ENCODE results near the gene VPS4A. TPM values are rescaled to one million over a fixed set of nuclear protein-coding genes. Genes with fewer than 3 reads are reported as not detected.

Gene VPS4A
- total and polyA plus RNA-seq, 10 of the 15 experiments (the other 5 are each of a cell fraction or from before 2014, with no cell fraction given): 5.2 to 36.3 (median 21.4) TPM

DNA sequence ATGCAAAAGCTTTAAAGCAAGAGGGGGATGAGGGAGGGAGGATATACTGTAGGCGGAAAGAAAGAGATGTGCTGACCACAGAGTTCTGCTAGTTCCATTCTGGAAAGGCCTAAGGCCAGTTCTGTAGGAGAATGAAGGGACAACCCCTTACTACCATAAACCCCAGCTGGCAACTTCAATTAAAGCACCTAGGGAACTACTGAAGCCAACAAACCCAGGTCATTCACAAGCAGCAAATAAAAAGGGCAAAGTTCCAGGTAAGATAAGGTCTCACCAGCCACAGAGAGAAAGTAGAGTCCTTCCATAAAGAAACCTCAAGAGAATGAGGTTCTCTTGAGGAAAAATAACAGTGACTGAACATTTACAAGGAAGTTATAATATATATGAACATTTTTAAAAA, 61.9 kb downstream of the VPS4A start:
- no peak overlapping the region for H3K27ac ChIP-seq (ENCODE audit: control insufficient read depth, insufficient read depth)
- TF ChIP-seq, protein P1, sequence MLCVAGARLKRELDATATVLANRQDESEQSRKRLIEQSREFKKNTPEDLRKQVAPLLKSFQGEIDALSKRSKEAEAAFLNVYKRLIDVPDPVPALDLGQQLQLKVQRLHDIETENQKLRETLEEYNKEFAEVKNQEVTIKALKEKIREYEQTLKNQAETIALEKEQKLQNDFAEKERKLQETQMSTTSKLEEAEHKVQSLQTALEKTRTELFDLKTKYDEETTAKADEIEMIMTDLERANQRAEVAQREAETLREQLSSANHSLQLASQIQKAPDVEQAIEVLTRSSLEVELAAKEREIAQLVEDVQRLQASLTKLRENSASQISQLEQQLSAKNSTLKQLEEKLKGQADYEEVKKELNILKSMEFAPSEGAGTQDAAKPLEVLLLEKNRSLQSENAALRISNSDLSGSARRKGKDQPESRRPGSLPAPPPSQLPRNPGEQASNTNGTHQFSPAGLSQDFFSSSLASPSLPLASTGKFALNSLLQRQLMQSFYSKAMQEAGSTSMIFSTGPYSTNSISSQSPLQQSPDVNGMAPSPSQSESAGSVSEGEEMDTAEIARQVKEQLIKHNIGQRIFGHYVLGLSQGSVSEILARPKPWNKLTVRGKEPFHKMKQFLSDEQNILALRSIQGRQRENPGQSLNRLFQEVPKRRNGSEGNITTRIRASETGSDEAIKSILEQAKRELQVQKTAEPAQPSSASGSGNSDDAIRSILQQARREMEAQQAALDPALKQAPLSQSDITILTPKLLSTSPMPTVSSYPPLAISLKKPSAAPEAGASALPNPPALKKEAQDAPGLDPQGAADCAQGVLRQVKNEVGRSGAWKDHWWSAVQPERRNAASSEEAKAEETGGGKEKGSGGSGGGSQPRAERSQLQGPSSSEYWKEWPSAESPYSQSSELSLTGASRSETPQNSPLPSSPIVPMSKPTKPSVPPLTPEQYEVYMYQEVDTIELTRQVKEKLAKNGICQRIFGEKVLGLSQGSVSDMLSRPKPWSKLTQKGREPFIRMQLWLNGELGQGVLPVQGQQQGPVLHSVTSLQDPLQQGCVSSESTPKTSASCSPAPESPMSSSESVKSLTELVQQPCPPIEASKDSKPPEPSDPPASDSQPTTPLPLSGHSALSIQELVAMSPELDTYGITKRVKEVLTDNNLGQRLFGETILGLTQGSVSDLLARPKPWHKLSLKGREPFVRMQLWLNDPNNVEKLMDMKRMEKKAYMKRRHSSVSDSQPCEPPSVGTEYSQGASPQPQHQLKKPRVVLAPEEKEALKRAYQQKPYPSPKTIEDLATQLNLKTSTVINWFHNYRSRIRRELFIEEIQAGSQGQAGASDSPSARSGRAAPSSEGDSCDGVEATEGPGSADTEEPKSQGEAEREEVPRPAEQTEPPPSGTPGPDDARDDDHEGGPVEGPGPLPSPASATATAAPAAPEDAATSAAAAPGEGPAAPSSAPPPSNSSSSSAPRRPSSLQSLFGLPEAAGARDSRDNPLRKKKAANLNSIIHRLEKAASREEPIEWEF (IDR thresholded peaks at IDR 0.05; ENCODE audit: insufficient replicate concordance, low read depth, low read length): no peak
- TF ChIP-seq, protein P2, sequence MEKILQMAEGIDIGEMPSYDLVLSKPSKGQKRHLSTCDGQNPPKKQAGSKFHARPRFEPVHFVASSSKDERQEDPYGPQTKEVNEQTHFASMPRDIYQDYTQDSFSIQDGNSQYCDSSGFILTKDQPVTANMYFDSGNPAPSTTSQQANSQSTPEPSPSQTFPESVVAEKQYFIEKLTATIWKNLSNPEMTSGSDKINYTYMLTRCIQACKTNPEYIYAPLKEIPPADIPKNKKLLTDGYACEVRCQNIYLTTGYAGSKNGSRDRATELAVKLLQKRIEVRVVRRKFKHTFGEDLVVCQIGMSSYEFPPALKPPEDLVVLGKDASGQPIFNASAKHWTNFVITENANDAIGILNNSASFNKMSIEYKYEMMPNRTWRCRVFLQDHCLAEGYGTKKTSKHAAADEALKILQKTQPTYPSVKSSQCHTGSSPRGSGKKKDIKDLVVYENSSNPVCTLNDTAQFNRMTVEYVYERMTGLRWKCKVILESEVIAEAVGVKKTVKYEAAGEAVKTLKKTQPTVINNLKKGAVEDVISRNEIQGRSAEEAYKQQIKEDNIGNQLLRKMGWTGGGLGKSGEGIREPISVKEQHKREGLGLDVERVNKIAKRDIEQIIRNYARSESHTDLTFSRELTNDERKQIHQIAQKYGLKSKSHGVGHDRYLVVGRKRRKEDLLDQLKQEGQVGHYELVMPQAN (conservative IDR thresholded peaks at IDR 0.05): no peak
- TF ChIP-seq JUND (IDR thresholded peaks at IDR 0.05; ENCODE audit: low read depth, low read length) (no peak), RAD21 (IDR thresholded peaks at IDR 0.05; ENCODE audit: insufficient read depth, low read depth, low read length) (no peak), NFIC (IDR thresholded peaks at IDR 0.05; ENCODE audit: low read depth, low read length) (no peak)
- TF ChIP-seq, protein P3, sequence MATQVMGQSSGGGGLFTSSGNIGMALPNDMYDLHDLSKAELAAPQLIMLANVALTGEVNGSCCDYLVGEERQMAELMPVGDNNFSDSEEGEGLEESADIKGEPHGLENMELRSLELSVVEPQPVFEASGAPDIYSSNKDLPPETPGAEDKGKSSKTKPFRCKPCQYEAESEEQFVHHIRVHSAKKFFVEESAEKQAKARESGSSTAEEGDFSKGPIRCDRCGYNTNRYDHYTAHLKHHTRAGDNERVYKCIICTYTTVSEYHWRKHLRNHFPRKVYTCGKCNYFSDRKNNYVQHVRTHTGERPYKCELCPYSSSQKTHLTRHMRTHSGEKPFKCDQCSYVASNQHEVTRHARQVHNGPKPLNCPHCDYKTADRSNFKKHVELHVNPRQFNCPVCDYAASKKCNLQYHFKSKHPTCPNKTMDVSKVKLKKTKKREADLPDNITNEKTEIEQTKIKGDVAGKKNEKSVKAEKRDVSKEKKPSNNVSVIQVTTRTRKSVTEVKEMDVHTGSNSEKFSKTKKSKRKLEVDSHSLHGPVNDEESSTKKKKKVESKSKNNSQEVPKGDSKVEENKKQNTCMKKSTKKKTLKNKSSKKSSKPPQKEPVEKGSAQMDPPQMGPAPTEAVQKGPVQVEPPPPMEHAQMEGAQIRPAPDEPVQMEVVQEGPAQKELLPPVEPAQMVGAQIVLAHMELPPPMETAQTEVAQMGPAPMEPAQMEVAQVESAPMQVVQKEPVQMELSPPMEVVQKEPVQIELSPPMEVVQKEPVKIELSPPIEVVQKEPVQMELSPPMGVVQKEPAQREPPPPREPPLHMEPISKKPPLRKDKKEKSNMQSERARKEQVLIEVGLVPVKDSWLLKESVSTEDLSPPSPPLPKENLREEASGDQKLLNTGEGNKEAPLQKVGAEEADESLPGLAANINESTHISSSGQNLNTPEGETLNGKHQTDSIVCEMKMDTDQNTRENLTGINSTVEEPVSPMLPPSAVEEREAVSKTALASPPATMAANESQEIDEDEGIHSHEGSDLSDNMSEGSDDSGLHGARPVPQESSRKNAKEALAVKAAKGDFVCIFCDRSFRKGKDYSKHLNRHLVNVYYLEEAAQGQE (IDR thresholded peaks at IDR 0.05; ENCODE audit: low read depth, low read length): no peak
- TF ChIP-seq, protein P4, sequence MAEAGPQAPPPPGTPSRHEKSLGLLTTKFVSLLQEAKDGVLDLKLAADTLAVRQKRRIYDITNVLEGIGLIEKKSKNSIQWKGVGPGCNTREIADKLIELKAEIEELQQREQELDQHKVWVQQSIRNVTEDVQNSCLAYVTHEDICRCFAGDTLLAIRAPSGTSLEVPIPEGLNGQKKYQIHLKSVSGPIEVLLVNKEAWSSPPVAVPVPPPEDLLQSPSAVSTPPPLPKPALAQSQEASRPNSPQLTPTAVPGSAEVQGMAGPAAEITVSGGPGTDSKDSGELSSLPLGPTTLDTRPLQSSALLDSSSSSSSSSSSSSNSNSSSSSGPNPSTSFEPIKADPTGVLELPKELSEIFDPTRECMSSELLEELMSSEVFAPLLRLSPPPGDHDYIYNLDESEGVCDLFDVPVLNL (IDR thresholded peaks at IDR 0.05; ENCODE audit: low read depth, low read length): no peak
- TF ChIP-seq, protein P5, sequence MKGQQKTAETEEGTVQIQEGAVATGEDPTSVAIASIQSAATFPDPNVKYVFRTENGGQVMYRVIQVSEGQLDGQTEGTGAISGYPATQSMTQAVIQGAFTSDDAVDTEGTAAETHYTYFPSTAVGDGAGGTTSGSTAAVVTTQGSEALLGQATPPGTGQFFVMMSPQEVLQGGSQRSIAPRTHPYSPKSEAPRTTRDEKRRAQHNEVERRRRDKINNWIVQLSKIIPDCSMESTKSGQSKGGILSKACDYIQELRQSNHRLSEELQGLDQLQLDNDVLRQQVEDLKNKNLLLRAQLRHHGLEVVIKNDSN (IDR thresholded peaks at IDR 0.05; ENCODE audit: borderline replicate concordance, extremely low read length, insufficient read depth, low read depth, low read length): no peak

More for the DNA sequence above, 61.9 kb downstream of the VPS4A start:
- no peaks in the 10 kb centered on the region for H3K79me2 ChIP-seq (ENCODE audit: control insufficient read depth, insufficient read depth, low read length)
- CTCF ChIA-PET: no interaction called here
- no TSS peak for BruUV-seq (replicated peaks)
- intact Hi-C loops (cut with micrococcal nuclease; ENCODE audit: unreplicated experiment) (no loop called here), in situ Hi-C loops (cut with MboI) (no loop called here)
- no peaks in the 10 kb centered on the region for H4K20me1 ChIP-seq (ENCODE audit: control insufficient read depth, insufficient read depth)
- RAD21 ChIA-PET (ENCODE audit: unreplicated experiment): no interaction called here
- WGBS (ENCODE audit: insufficient coverage, insufficient replicate concordance, low lambda C conversion rate, missing lambda C conversion rate): 91% methylated on average over 1 of the region's 1 CpG
- no peak for ATAC-seq
- H3K27me3 ChIP-seq (replicated peaks in 1 of 2; ENCODE audit: control insufficient read depth in 2 of 2, insufficient read depth in 2 of 2, low read length in 1 of 2): no peaks in the 10 kb centered on the region
- POLR2A ChIA-PET: interaction anchor here (0.8 to 1.3 kb wide), 2 partner anchors 9 to 11 kb away, joined by 3 read pairs; no protein-coding TSS in a partner anchor
- no peak for DNase-seq (ENCODE audit: low read depth, low spot score)
- SMC1A ChIA-PET (ENCODE audit: uncharacterized antibody, unreplicated experiment): interaction anchor here (0.8 kb wide), 1 partner anchor 33 kb away, joined by 3 read pairs; no protein-coding TSS in a partner anchor
- no peaks in the 10 kb centered on the region for H3K9me3 ChIP-seq (replicated peaks; ENCODE audit: control insufficient read depth, insufficient read depth, low read length)
- peaks cover 6 to 24% of the 10 kb centered on the region in 2 experiments for H3K36me3 ChIP-seq (ENCODE audit: control insufficient read depth in 2 of 2, insufficient read depth in 2 of 2, low read length in 1 of 2)
- H3K4me1 ChIP-seq (ENCODE audit: control insufficient read depth, insufficient read depth, low read length): no peaks in the 10 kb centered on the region
- no peak overlapping the region for H3K4me3 ChIP-seq
- no peak overlapping the region for H3K9ac ChIP-seq (ENCODE audit: control insufficient read depth, insufficient read depth, low read length)
- no peak overlapping the region for H3K4me2 ChIP-seq (ENCODE audit: control insufficient read depth, insufficient read depth)
- FAIRE-seq: no peak
- H2AFZ ChIP-seq (ENCODE audit: control insufficient read depth, low read depth, low read length): no peak overlapping the region

Data from GM12878 (cell line).